H1 (cell line): ENCODE data around the gene BAZ1B. TPM values are rescaled to one million over a fixed set of nuclear protein-coding genes. Genes with fewer than 3 reads are reported as not detected.

ENCODE experiments used
- CTCF ChIA-PET: fragments of 300-600 bp; sonication (Branson Sonifier 250); formaldehyde crosslinking; loops from one replicate; lab custom pipeline; 2021; ENCODE audit not compliant: partially characterized antibody; lab: Charles Lee
- POLR2A ChIA-PET: fragments of 300-600 bp; sonication (Branson Sonifier 250); formaldehyde crosslinking; loops from one replicate; lab custom pipeline; 2021; ENCODE audit warnings: inconsistent platforms; ENCODE audit not compliant: partially characterized antibody; lab: Charles Lee
- DNase-seq, 2 experiments: peaks; one replicate each; pipeline versions ENCODE4 v3.0.0 to v3.0.0-alpha.2; 2010 to 2022; ENCODE audit warnings: low spot score in 2 of 2, low read depth in 1 of 2, mixed read lengths in 1 of 2
- FAIRE-seq: peaks from 2 replicates; lab custom pipeline; 2011; peaks lifted over from hg19 to GRCh38; lab: Jason Lieb, UNC
- H2AFZ ChIP-seq: 2 replicates; pipeline ENCODE4 v1.8.1; 2012; ENCODE audit warnings: low read length, inconsistent platforms
- H2AK5ac ChIP-seq: 2 replicates; pipeline ENCODE4 v1.6.1; 2013; ENCODE audit warnings: low read depth, low read length
- H2BK120ac ChIP-seq: replicated peaks from 2 replicates; pipeline ENCODE3; 2013; ENCODE audit warnings: low read depth, low read length, inconsistent platforms
- H2BK12ac ChIP-seq: 2 replicates; pipeline ENCODE4 v1.6.1; 2013; ENCODE audit warnings: low read depth, low read length
- H2BK15ac ChIP-seq: 2 replicates; pipeline ENCODE4 v1.6.1; 2013; ENCODE audit warnings: low read length
- H2BK20ac ChIP-seq: 2 replicates; pipeline ENCODE4 v1.6.1; 2013; ENCODE audit warnings: low read length
- H2BK5ac ChIP-seq: 2 replicates; pipeline ENCODE4 v1.6.1; 2013; ENCODE audit warnings: low read depth, low read length
- H3K14ac ChIP-seq: 2 replicates; pipeline ENCODE4 v1.6.1; 2013; ENCODE audit warnings: inconsistent platforms; ENCODE audit not compliant: insufficient read length
- H3K18ac ChIP-seq: 2 replicates; pipeline ENCODE4 v1.6.1; 2013; ENCODE audit warnings: low read length; ENCODE audit errors: extremely low read depth
- H3K23ac ChIP-seq: 2 replicates; pipeline ENCODE4 v1.6.1; 2013; ENCODE audit warnings: inconsistent platforms; ENCODE audit not compliant: insufficient read length
- H3K23me2 ChIP-seq: 2 replicates; pipeline ENCODE4 v1.6.1; 2013; ENCODE audit warnings: low read depth, low read length
- H3K27ac ChIP-seq: 2 replicates; pipeline ENCODE4 v1.6.1; 2011; ENCODE audit warnings: low read depth, low read length, inconsistent platforms
- H3K27me3 ChIP-seq, 4 experiments: replicated peaks in 1 of 4; 1 replicate in 1 of 4; 2 replicates in 3 of 4; pipeline versions ENCODE4 v1.6.1 to v1.8.1; 2011 to 2013; ENCODE audit warnings: low read length in 3 of 4, mild to moderate bottlenecking in 3 of 4, inconsistent platforms in 2 of 4, mixed read lengths in 2 of 4, moderate library complexity in 1 of 4; ENCODE audit not compliant: control insufficient read depth in 3 of 4, insufficient read depth in 3 of 4; ENCODE audit errors: extremely low read depth in 1 of 4
- H3K36me3 ChIP-seq, 4 experiments: 2 replicates each; pipeline versions ENCODE4 v1.6.1 to v1.8.1; 2011 to 2013; ENCODE audit warnings: mild to moderate bottlenecking in 4 of 4, low read length in 3 of 4, moderate library complexity in 2 of 4, control low read depth in 1 of 4, inconsistent platforms in 1 of 4; ENCODE audit not compliant: insufficient read depth in 4 of 4, control insufficient read depth in 2 of 4
- H3K4ac ChIP-seq: replicated peaks from 2 replicates; pipeline ENCODE3; 2013; ENCODE audit warnings: low read length, low read depth, mixed read lengths, inconsistent platforms; ENCODE audit not compliant: insufficient read length
- H3K4me1 ChIP-seq, 4 experiments: replicated peaks in 1 of 4; 1 replicate in 1 of 4; 2 replicates in 3 of 4; pipeline versions ENCODE4 v1.6.1 to v1.8.1; 2011 to 2013; ENCODE audit warnings: low read length in 3 of 4, inconsistent platforms in 2 of 4, mixed read lengths in 1 of 4; ENCODE audit not compliant: insufficient read depth in 4 of 4, control insufficient read depth in 3 of 4
- H3K4me2 ChIP-seq, 2 experiments: 2 replicates each; pipeline versions ENCODE4 v1.6.1 to v1.8.1; 2011 to 2013; ENCODE audit warnings: low read depth in 2 of 2, low read length in 2 of 2, control low read depth in 1 of 2, inconsistent platforms in 1 of 2, mild to moderate bottlenecking in 1 of 2; ENCODE audit not compliant: insufficient read depth in 1 of 2
- H3K4me3 ChIP-seq, 4 experiments: fragments of 200-600, 300-600 bp in 1 of 4; sonication (generic), shearing (Covaris generic), sonication (Bioruptor Twin) in 1 of 4; 2 replicates each; pipeline versions ENCODE4 v1.5.1 to v1.8.1; 2011 to 2016; ENCODE audit warnings: low read length in 4 of 4, low read depth in 3 of 4, control low read depth in 2 of 4, inconsistent platforms in 2 of 4, mild to moderate bottlenecking in 2 of 4, mixed read lengths in 1 of 4, moderate library complexity in 1 of 4; ENCODE audit not compliant: insufficient read depth in 2 of 4; ENCODE audit errors: extremely low read depth in 1 of 4
- H3K56ac ChIP-seq: replicated peaks from 2 replicates; pipeline ENCODE3; 2013; ENCODE audit warnings: low read depth, mild to moderate bottlenecking, mixed read lengths, low read length, inconsistent platforms; ENCODE audit not compliant: insufficient read length
- H3K79me1 ChIP-seq: 2 replicates; pipeline ENCODE4 v1.6.1; 2013; ENCODE audit warnings: low read depth, low read length, control low read depth
- H3K79me2 ChIP-seq, 2 experiments: 2 replicates each; pipeline versions ENCODE4 v1.6.1 to v1.8.1; 2012 to 2013; ENCODE audit warnings: low read length in 2 of 2, mild to moderate bottlenecking in 2 of 2, inconsistent platforms in 1 of 2; ENCODE audit not compliant: insufficient read depth in 2 of 2, control insufficient read depth in 1 of 2
- H3K9ac ChIP-seq, 4 experiments: replicated peaks in 1 of 4; 1 replicate in 1 of 4; 2 replicates in 3 of 4; pipeline versions ENCODE4 v1.6.1 to v1.8.1; 2011 to 2013; ENCODE audit warnings: low read depth in 3 of 4, low read length in 3 of 4, control low read depth in 2 of 4, mild to moderate bottlenecking in 2 of 4, moderate library complexity in 2 of 4, inconsistent platforms in 1 of 4; ENCODE audit errors: extremely low read depth in 1 of 4
- H3K9me3 ChIP-seq, 2 experiments: 2 replicates each; pipeline versions ENCODE4 v1.6.1 to v1.8.1; 2012 to 2013; ENCODE audit warnings: mild to moderate bottlenecking in 2 of 2, moderate library complexity in 2 of 2, control low read depth in 1 of 2, inconsistent platforms in 1 of 2, low read depth in 1 of 2, low read length in 1 of 2, mixed read lengths in 1 of 2; ENCODE audit not compliant: insufficient read depth in 2 of 2
- H4K20me1 ChIP-seq, 2 experiments: replicated peaks in 1 of 2; 2 replicates each; pipeline versions ENCODE3 to v1.8.1; 2011 to 2013; ENCODE audit warnings: inconsistent platforms in 2 of 2, low read length in 2 of 2, mild to moderate bottlenecking in 1 of 2; ENCODE audit not compliant: insufficient read depth in 2 of 2, control insufficient read depth in 1 of 2
- H4K5ac ChIP-seq: 2 replicates; pipeline ENCODE4 v1.6.1; 2013; ENCODE audit warnings: low read length, low read depth, mixed read lengths, inconsistent platforms; ENCODE audit not compliant: insufficient read length
- H4K8ac ChIP-seq: 2 replicates; pipeline ENCODE4 v1.8.0; 2013; ENCODE audit warnings: mild to moderate bottlenecking, moderate library complexity, low read length, inconsistent platforms; ENCODE audit not compliant: insufficient read depth; ENCODE audit errors: extremely low read depth
- H4K91ac ChIP-seq: replicated peaks from 2 replicates; pipeline ENCODE3; 2013; ENCODE audit warnings: low read length, mixed read lengths, inconsistent platforms; ENCODE audit not compliant: insufficient read length
- CBX8 ChIP-seq: fragments of 300-800, 300-1000 bp; sonication (generic); IDR thresholded peaks from 2 replicates; pipeline ENCODE4 v1.7.1; 2016; ENCODE audit warnings: low read depth, low read length, borderline replicate concordance
- CEBPB ChIP-seq: IDR thresholded peaks from 2 replicates; pipeline ENCODE4 v1.6.1; 2012; ENCODE audit warnings: low read depth, low read length
- EZH2 ChIP-seq: fragments of 200-600 bp; sonication (generic); IDR thresholded peaks from 2 replicates; pipeline ENCODE4 v1.7.1; 2012; ENCODE audit warnings: low read depth, mild to moderate bottlenecking, moderate library complexity, low read length, inconsistent platforms; ENCODE audit not compliant: severe bottlenecking
- KDM4A ChIP-seq: IDR thresholded peaks from one replicate; pipeline ENCODE4 v1.7.1; 2012; ENCODE audit warnings: low read depth, mild to moderate bottlenecking, moderate library complexity, low read length, inconsistent platforms; ENCODE audit not compliant: severe bottlenecking
- MAFK ChIP-seq: IDR thresholded peaks from 2 replicates; pipeline ENCODE4 v1.6.1; 2012; ENCODE audit warnings: low read depth, mild to moderate bottlenecking, improper control_type of control experiment, low read length
- RBBP5 ChIP-seq: IDR thresholded peaks from 2 replicates; pipeline ENCODE4 v1.7.1; 2012; ENCODE audit warnings: low read depth, mild to moderate bottlenecking, inconsistent platforms, low read length, moderate library complexity, borderline replicate concordance
- TAF1 ChIP-seq: IDR thresholded peaks from 2 replicates; pipeline ENCODE4 v1.6.1; 2011; ENCODE audit warnings: mild to moderate bottlenecking, low read depth, low read length
- WGBS, 2 experiments: shearing (Covaris generic) in 1 of 2; methylation state at CpG; one replicate each; pipeline versions ENCODE4 v1.1.6 to v1.1.7; 2013 to 2015; ENCODE audit warnings: low lambda C conversion rate in 2 of 2, mixed read lengths in 2 of 2, inconsistent platforms in 1 of 2, low coverage in 1 of 2, missing lambda C conversion rate in 1 of 2; ENCODE audit not compliant: insufficient replicate concordance in 2 of 2, insufficient coverage in 1 of 2, insufficient read length in 1 of 2; ENCODE audit errors: extremely low coverage in 1 of 2, missing lambda C conversion rate in 1 of 2; 5-methylcytosine and 5-hydroxymethylcytosine counted together
- polyA plus RNA-seq, 7 experiments: library from polyadenylated mRNA; depleted of rRNA in 3 of 7; stranded (reverse) in 5 of 7; unstranded in 2 of 7; fragments of >200 nt in 5 of 7; fragments of 200-250 nt in 2 of 7; gene quantifications; 1 replicate in 5 of 7; 2 replicates in 1 of 7; 4 replicates in 1 of 7; pipeline versions ENCODE4 v1.2.1 to v1.2.3, GENCODE V29; 2011 to 2013; ENCODE audit warnings: missing spikeins in 2 of 7, mixed read lengths in 2 of 7
- total RNA-seq: library from RNA; stranded (reverse); fragmentation: NEBNext Ultra II Directional; extraction: Animal tissue kit (Norgen Biotek cat#: 25700); gene quantifications from 2 replicates; pipeline ENCODE4 v1.2.1, GENCODE V29; 2021
- TF ChIP-seq, protein P1 (sequence below): IDR thresholded peaks from 2 replicates; pipeline ENCODE4 v1.6.1; 2012; ENCODE audit warnings: inconsistent platforms

The BAZ1B gene
- total and polyA plus RNA-seq, 2 of the 8 experiments (the other 6 are each of a cell fraction or from before 2014, with no cell fraction given), result 21.0 to 86.8 TPM

- H4K5ac ChIP-seq, result no peak overlapping the region
- no peaks in the 10 kb centered on the region for H3K27me3 ChIP-seq
- no peak overlapping the region for H3K4me2 ChIP-seq
- no peak for TF ChIP-seq RBBP5
- no peak for TF ChIP-seq EZH2
- TF ChIP-seq CBX8, result no peak
- TF ChIP-seq MAFK, result no peak
- no peak for TF ChIP-seq KDM4A
- no peak for TF ChIP-seq CEBPB
- TF ChIP-seq TAF1, result no peak
- TF ChIP-seq, protein P1, sequence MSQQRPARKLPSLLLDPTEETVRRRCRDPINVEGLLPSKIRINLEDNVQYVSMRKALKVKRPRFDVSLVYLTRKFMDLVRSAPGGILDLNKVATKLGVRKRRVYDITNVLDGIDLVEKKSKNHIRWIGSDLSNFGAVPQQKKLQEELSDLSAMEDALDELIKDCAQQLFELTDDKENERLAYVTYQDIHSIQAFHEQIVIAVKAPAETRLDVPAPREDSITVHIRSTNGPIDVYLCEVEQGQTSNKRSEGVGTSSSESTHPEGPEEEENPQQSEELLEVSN, result no peak
- H2BK120ac ChIP-seq, result no peak overlapping the region
- CTCF ChIA-PET, result no interaction called here
- H2BK5ac ChIP-seq, result no peak overlapping the region
- H3K23me2 ChIP-seq, result no peaks in the 10 kb centered on the region
- no peak overlapping the region for H3K9ac ChIP-seq
- H2AFZ ChIP-seq, result no peak overlapping the region
- peaks cover 8 to 19% of the 10 kb centered on the region in 2 experiments for H4K20me1 ChIP-seq
- H3K18ac ChIP-seq, result no peak overlapping the region
- H4K91ac ChIP-seq, result no peak overlapping the region
- DNase-seq (no peak), FAIRE-seq (no peak)
- no peak overlapping the region for H2BK20ac ChIP-seq
- no peak overlapping the region for H3K4ac ChIP-seq
- H2BK15ac ChIP-seq, result no peak overlapping the region
- no peak overlapping the region for H3K27ac ChIP-seq
- H3K79me1 ChIP-seq, result peaks cover 6% of the 10 kb centered on the region; the same call in 1 of the 2 replicates
- H4K8ac ChIP-seq, result no peak overlapping the region
- 86% methylated on average over 8 of the region's 8 CpGs; no CpG with 5 or more reads in 1 of the 2 experiments for WGBS, 2 experiments
- H3K36me3 ChIP-seq, result peaks cover 15 to 82% (median 43%) of the 10 kb centered on the region in 4 experiments
- POLR2A ChIA-PET, result interaction anchor here (1.1 to 3.2 kb wide), 5 partner anchors 9 to 51 kb away, joined by 3 to 19 read pairs (median 4); partner anchors contain the start of gene BAZ1B
- no peak overlapping the region for H2AK5ac ChIP-seq
- no peak overlapping the region for H3K14ac ChIP-seq
- H3K4me3 ChIP-seq, result no peak overlapping the region
- no peaks in the 10 kb centered on the region for H3K9me3 ChIP-seq
- H3K23ac ChIP-seq, result no peak overlapping the region
- peaks cover 25 to 82% of the 10 kb centered on the region in 2 experiments for H3K79me2 ChIP-seq
- H3K4me1 ChIP-seq, result no peaks in the 10 kb centered on the region
- H2BK12ac ChIP-seq, result no peak overlapping the region
- H3K56ac ChIP-seq, result no peak overlapping the region
Observed at GRCh38 chr7:73512018-73512780, 9.9 kb downstream of the BAZ1B start.
